Keratinocyte (primary cell): ENCODE results near the gene VPS50. TPM values are rescaled to one million over a fixed set of nuclear protein-coding genes. Genes with fewer than 3 reads are reported as not detected.

Experiments
- DNase-seq: peaks from one replicate; pipeline ENCODE4 v3.0.0-alpha.2; 2011; ENCODE audit warnings: low read depth, missing footprints, low spot score
- FAIRE-seq: peaks from 2 replicates; lab custom pipeline; 2011; peaks lifted over from hg19 to GRCh38; lab: Jason Lieb, UNC
- H2AFZ ChIP-seq: 2 replicates; pipeline ENCODE4 v1.6.0; 2012; ENCODE audit warnings: low read length, control low read depth, inconsistent platforms; ENCODE audit not compliant: control insufficient read depth
- H3K27ac ChIP-seq: 2 replicates; pipeline ENCODE4 v1.5.1; 2011; ENCODE audit warnings: low read length; ENCODE audit not compliant: control insufficient read depth, insufficient read depth
- H3K27me3 ChIP-seq: 3 replicates; pipeline ENCODE4 v1.6.0; 2011; ENCODE audit warnings: low read length; ENCODE audit not compliant: control insufficient read depth, insufficient read depth; ENCODE audit errors: extremely low read depth
- H3K36me3 ChIP-seq, 2 experiments: 2 replicates in 1 of 2; 3 replicates in 1 of 2; pipeline ENCODE4 v1.5.1; 2011; ENCODE audit warnings: low read length in 2 of 2, mild to moderate bottlenecking in 1 of 2; ENCODE audit not compliant: control insufficient read depth in 2 of 2, insufficient read depth in 2 of 2; ENCODE audit errors: extremely low read depth in 1 of 2
- H3K4me1 ChIP-seq: 3 replicates; pipeline ENCODE4 v1.5.1; 2011; ENCODE audit warnings: low read length; ENCODE audit not compliant: control insufficient read depth, insufficient read depth; ENCODE audit errors: extremely low read depth
- H3K4me2 ChIP-seq: 3 replicates; pipeline ENCODE4 v1.6.0; 2011; ENCODE audit warnings: low read depth, low read length; ENCODE audit not compliant: control insufficient read depth, insufficient read depth; ENCODE audit errors: extremely low read depth
- H3K4me3 ChIP-seq, 3 experiments: fragments of 200-600 bp in 1 of 3; sonication (generic) in 1 of 3; 2 replicates in 2 of 3; 3 replicates in 1 of 3; pipeline ENCODE4 v1.5.1; 2011 to 2016; ENCODE audit warnings: low read length in 3 of 3, mild to moderate bottlenecking in 3 of 3, control low read depth in 2 of 3, inconsistent platforms in 1 of 3, low read depth in 1 of 3, mixed read lengths in 1 of 3, mixed run types in 1 of 3, moderate library complexity in 1 of 3; ENCODE audit not compliant: control insufficient read depth in 2 of 3, insufficient read depth in 2 of 3; ENCODE audit errors: extremely low read depth in 1 of 3
- H3K79me2 ChIP-seq: 2 replicates; pipeline ENCODE4 v1.6.0; 2012; ENCODE audit warnings: low read length; ENCODE audit not compliant: control insufficient read depth, insufficient read depth
- H3K9ac ChIP-seq: 3 replicates; pipeline ENCODE4 v1.6.0; 2011; ENCODE audit warnings: low read length; ENCODE audit not compliant: control insufficient read depth, insufficient read depth; ENCODE audit errors: extremely low read depth
- H3K9me1 ChIP-seq: 3 replicates; pipeline ENCODE4 v1.6.0; 2011; ENCODE audit warnings: low read length; ENCODE audit not compliant: control insufficient read depth, insufficient read depth; ENCODE audit errors: extremely low read depth
- H3K9me3 ChIP-seq: 2 replicates; pipeline ENCODE4 v1.5.1; 2012; ENCODE audit warnings: low read depth, low read length; ENCODE audit not compliant: control insufficient read depth
- H4K20me1 ChIP-seq: 3 replicates; pipeline ENCODE4 v1.6.0; 2011; ENCODE audit warnings: low read length; ENCODE audit not compliant: control insufficient read depth, insufficient read depth; ENCODE audit errors: extremely low read depth
- EZH2 ChIP-seq: IDR thresholded peaks from one replicate; pipeline ENCODE4 v1.6.1; 2012; ENCODE audit warnings: inconsistent platforms, mild to moderate bottlenecking, low read length, moderate library complexity
- dilution Hi-C: fragments of 300-500 bp; cut with MboI; formaldehyde crosslinking; loops from one replicate; pipeline ENCODE4 v1.7.0; 2020; ENCODE audit warnings: low sequenced_read_pairs; ENCODE audit not compliant: extremely low pct_ligation_motif_present
- polyA plus RNA-seq, 5 experiments: library from polyadenylated mRNA; depleted of rRNA in 3 of 5; stranded (reverse) in 3 of 5; stranded (forward) in 1 of 5; unstranded in 1 of 5; fragments of >200 nt; gene quantifications; 1 replicate in 1 of 5; 2 replicates in 3 of 5; 3 replicates in 1 of 5; pipeline versions ENCODE4 v1.2.1 to v1.2.3, GENCODE V29; 2011 to 2012; ENCODE audit warnings: missing spikeins in 2 of 5, low read depth in 1 of 5, low replicate concordance in 1 of 5
- TF ChIP-seq, protein P1 (sequence below), 3 experiments: IDR thresholded peaks in 1 of 3; conservative IDR thresholded peaks in 1 of 3; optimal IDR thresholded peaks in 1 of 3; 2 replicates in 2 of 3; 3 replicates in 1 of 3; pipeline versions ENCODE3 to v1.5.1; 2011; ENCODE audit warnings: low read length in 3 of 3, mild to moderate bottlenecking in 3 of 3, moderate library complexity in 2 of 3, control low read depth in 1 of 3, inconsistent platforms in 1 of 3; ENCODE audit not compliant: insufficient read depth in 2 of 3; ENCODE audit errors: extremely low read depth in 1 of 3

VPS50 gene
- polyA plus RNA-seq, 1 donor (not counting 4 experiments of a cell fraction or from before 2014, with no cell fraction given), result 17.0 TPM

DNA sequence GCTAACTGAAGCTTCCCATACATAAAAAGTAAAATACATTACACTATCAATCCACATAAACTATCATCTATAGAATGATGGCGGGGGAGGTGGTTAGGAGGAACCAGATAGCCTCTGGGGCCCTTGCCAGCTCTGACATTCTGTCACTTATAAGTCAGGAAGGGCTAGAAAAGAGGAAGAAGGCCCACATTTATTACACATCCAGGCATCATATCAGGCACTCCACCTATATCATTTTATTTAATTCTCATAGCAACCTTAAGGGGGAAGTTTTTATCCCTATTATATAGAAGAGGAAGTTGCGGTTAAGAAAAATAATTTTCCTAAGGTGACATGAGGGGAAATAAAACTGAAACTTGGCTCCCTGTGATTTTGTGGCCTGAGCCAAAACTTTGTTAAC is 35.8 kb upstream of the VPS50 start:
- Histone ChIP-seq H3K9me3 (no peaks in the 10 kb centered on the region), H3K27me3 (peaks cover 15% of the 10 kb centered on the region), H3K79me2 (no peaks in the 10 kb centered on the region), H3K4me1 (no peaks in the 10 kb centered on the region), H3K36me3 (no peaks in the 10 kb centered on the region), H3K9ac (no peak overlapping the region), H3K4me2 (no peak overlapping the region), H3K4me3 (no peak overlapping the region), H3K27ac (no peak overlapping the region), H2AFZ (no peak overlapping the region), H4K20me1 (no peaks in the 10 kb centered on the region), H3K9me1 (no peaks in the 10 kb centered on the region)
- FAIRE-seq (no peak), DNase-seq (no peak)
- TF ChIP-seq, protein P1, sequence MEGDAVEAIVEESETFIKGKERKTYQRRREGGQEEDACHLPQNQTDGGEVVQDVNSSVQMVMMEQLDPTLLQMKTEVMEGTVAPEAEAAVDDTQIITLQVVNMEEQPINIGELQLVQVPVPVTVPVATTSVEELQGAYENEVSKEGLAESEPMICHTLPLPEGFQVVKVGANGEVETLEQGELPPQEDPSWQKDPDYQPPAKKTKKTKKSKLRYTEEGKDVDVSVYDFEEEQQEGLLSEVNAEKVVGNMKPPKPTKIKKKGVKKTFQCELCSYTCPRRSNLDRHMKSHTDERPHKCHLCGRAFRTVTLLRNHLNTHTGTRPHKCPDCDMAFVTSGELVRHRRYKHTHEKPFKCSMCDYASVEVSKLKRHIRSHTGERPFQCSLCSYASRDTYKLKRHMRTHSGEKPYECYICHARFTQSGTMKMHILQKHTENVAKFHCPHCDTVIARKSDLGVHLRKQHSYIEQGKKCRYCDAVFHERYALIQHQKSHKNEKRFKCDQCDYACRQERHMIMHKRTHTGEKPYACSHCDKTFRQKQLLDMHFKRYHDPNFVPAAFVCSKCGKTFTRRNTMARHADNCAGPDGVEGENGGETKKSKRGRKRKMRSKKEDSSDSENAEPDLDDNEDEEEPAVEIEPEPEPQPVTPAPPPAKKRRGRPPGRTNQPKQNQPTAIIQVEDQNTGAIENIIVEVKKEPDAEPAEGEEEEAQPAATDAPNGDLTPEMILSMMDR (optimal IDR thresholded peaks at IDR 0.05 in 1 of 3, IDR thresholded peaks at IDR 0.05 in 1 of 3, conservative IDR thresholded peaks at IDR 0.05 in 1 of 3; ENCODE audit: extremely low read depth in 1 of 3, insufficient read depth in 2 of 3, low read length in 3 of 3), result no peak
- no peak for TF ChIP-seq EZH2
- dilution Hi-C loops, result no loop called here

DNA sequence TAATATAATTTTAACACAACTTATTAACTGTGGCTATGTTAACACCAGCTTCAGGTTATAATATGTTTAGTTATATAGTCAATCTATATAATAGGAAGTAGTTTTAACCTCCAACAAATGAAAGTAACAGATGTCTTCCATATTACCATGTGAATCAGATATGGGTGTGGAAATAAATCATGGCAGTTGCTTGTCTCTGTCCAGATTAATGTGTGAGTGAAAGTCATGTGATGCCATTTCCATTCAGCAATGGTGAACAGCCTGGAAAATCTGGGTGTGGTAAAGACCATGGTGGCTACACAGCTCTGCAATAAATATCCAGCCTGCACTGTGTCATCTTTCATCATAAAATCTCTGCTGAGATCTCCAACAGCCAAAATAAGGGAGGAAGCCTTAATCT is 33.7 kb upstream of the VPS50 start:
- Histone ChIP-seq H3K9me3 (no peaks in the 10 kb centered on the region), H3K36me3 (no peaks in the 10 kb centered on the region), H4K20me1 (no peaks in the 10 kb centered on the region), H3K4me1 (no peaks in the 10 kb centered on the region), H3K79me2 (no peaks in the 10 kb centered on the region), H3K27me3 (peaks cover 7% of the 10 kb centered on the region), H3K9me1 (no peaks in the 10 kb centered on the region), H3K27ac (no peak overlapping the region), H3K4me3 (no peak overlapping the region), H2AFZ (no peak overlapping the region), H3K4me2 (no peak overlapping the region), H3K9ac (no peak overlapping the region)
- no peak for FAIRE-seq
- no peak for DNase-seq
- no peak for TF ChIP-seq EZH2
- TF ChIP-seq, protein P1 (optimal IDR thresholded peaks at IDR 0.05 in 1 of 3, IDR thresholded peaks at IDR 0.05 in 1 of 3, conservative IDR thresholded peaks at IDR 0.05 in 1 of 3; ENCODE audit: extremely low read depth in 1 of 3, insufficient read depth in 2 of 3, low read length in 3 of 3), result no peak
- dilution Hi-C loops, result no loop called here
